Measurements from ENCODE around the gene ANXA7.

ANXA7 gene

GRCh38 chr10:73413528-73414229 is at the start of gene ANXA7:
Gene ANXA7, minus strand, starts transcription at chr10:73414058. Its CDS starts 13,202 bp downstream, at chr10:73400856.
- DNase-seq, result peak; percentile 95

- no peak for DNase-seq
These were observed 47.0 kb upstream of the ANXA7 start for GRCh38 chr10:73460897-73461296.

GRCh38 chr10:73459683-73460314 is 45.9 kb upstream of the ANXA7 start:
- no peak for DNase-seq

- DNase-seq, result no peak
These were observed 42.5 kb upstream of the ANXA7 start for GRCh38 chr10:73456187-73456890.

GRCh38 chr10:73449113-73449512 is 35.3 kb upstream of the ANXA7 start:
- no peak for DNase-seq

GRCh38 chr10:73448384-73448783 is 34.5 kb upstream of the ANXA7 start:
- no peak for DNase-seq

DNA sequence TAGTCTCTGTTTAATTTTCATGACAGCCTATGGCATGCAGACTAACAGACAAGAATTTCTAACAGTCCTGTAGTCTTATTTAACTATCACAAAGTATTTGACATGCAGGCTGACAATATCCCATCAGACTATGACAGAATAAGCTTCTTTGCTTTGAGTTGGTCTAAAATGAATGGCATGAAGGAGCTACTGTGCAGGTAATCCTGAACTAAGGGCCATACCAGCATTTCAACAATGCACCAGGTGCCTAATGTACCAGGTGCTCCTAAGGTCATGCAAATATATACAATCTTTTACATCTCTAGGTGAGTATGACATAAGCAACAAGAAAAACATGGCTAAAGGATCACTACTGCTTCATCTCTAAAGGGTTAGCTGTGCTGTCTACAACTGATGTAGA is 33.1 kb upstream of the ANXA7 start:
- DNase-seq, result no peak

- no peak for DNase-seq
These were observed 30.6 kb upstream of the ANXA7 start for GRCh38 chr10:73444457-73444856.

GRCh38 chr10:73439605-73440312 is 25.9 kb upstream of the ANXA7 start:
- DNase-seq, result no peak

- no peak for DNase-seq
These were observed 25.2 kb upstream of the ANXA7 start for GRCh38 chr10:73439055-73439454.

DNA sequence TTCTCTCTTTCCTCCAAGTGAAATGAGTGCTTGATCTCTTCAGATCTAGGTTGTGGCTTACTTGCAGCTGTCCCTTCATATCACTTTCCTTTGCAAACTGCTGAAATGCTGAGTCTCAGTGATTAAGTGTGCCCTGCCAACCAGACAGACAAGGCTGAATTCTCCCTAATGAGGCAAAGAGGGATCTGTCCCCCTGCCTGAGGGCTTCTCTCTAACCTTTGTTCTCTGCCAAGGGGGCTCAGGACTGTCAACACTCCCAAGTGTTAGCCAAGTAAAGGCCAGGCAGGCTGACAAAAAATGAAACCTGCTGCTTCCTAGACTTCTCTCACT is 19.6 kb upstream of the ANXA7 start, which contains the start of gene MSS51:
Gene MSS51 (minus strand): TSS at position 24 of the 330 bp plus-strand sequence. CDS start 5,277 bp downstream, outside the sequence.
- no peak for DNase-seq

DNA sequence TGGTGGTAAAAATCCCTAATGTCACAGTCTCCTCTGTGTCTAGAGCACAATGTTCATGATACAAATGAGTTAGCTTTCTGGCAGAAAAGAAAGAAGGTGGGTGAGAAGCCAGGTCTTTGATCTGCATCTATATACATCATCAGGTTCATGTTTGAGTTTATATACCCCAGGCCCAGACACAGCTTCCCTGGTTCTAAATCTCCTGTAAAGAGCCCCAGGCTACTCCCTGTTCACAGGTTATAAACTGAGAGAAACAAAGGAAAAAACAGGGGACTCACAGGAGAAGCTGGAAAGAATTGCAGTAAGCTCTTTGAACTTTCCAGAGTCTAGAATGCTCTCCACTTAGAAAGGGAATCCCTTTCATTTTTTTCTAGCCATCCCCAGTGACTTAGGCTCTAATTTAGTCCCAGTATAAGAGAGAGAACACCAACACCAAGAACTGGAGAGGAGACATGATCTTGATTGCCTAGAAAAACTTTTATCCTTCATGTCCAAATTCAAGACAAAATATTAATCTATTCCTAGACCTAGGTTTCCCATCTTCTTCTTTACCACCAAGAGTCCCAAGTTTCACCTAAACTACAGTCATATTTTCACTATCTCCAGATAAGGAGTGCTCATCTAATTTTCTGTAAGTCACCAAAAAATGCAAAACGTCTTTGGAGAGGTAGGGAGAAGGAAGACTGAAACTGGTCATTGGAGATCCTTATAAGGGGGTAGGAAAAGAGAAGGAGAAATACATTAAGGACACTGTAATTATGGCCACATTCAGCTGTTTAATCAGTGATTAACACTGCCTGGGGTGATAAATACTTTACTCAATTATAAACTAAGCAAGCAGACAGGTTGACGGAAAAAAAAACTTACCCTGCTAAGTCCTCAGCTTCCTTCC is 19.0 kb upstream of the ANXA7 start:
- no peak for DNase-seq

- no peak for DNase-seq
These were observed 12.5 kb upstream of the ANXA7 start for GRCh38 chr10:73426318-73426717.

DNA sequence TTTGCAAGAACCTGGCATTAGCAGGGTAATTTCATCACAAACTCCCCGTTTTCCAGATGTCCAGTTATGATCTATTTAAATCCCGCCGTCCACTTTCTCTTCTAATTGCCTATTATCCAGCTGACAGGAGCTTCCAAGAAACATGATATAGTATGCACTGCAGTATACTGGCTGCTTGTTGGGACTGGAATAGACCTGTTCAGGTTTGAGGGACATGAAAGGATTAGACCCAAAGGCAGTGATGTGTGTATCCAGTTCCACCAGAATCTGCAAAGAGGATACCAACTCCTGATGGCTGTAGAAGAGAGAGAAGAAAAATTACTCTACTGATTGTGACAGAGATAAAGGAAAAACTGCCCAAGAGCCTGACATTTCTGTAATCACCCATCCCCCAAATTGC is 10.6 kb upstream of the ANXA7 start:
- no peak for DNase-seq

DNA sequence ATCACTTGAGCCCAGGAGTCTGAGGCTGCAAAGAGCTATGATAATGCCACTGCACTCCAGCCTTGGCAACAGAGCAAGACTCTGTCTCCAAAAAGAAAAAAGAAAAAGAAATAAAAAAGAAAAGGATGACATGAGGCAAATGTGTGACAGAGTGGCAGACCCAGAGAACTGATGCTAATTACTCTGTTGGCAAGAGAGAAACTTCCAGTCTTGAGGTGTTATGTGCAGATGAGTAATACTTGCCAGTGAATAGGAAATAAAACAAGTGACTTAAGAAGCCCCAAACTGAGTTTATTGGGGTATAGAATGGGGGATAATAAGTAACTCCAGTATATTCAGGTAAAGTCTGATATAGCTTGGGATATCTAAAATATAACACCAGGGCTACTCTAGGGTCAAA is 9.5 kb upstream of the ANXA7 start:
- no peak for DNase-seq

DNA sequence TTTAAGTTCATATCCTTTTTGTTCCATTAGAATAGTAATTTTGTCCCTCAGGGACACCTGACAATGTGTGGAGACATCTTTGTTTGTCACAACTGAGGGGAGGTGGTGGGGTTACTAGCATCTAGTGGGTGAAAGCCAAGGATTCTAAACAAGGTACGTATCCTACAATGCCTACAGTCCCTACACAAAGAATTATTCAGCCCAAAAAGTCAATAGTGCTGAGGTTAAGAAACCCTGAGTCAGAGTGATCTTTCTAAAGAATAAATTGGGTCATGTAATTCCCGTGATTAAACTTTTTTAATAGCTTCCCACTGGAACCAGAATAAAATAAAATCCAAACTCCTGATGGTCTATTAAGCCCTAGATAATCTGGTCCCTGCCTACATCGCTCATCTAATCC is 2.7 kb upstream of the ANXA7 start:
- DNase-seq, result no peak

GRCh38 chr10:73414230-73414945 is 530 bp upstream of the ANXA7 start:
- DNase-seq, result no peak

DNA sequence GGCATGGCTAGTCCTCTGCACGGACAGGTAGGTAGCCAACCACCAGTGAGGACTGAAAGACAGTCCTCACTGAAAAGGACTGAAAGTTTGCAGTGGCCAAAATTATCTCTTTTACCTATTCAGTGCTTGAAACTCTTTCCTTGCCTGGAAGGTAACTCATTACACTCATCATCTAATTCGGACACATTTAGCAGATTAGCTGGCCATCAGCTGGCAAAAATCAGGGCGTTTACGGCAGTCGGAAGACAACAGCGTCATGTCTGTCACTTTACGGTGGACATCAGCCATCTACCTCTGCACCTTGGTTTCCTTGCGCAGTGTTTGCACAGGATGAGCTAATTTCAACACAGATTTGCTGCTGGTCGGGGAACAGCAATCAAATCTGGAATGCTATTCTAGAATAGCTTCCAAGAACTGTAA is 740 bp downstream of the ANXA7 start:
- DNase-seq, result peak; percentile 35

DNA sequence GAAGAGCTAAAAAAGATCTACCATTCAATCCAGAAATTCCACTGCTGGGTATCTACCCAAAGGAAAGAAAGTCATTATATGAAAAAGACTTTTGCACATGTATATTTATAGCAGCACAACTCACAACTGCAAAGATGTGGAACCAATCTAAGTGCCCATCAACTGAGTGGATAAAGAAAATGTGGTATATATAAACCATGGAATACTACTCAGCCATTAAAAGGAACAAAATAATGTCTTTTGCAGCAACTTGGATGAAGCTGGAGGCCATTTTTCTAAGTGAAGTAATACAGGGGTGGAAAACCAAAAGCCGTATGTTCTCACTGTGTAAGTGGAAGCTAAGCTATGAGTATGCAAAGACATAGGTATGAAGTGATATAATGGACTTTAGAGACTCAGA is 3.0 kb downstream of the ANXA7 start:
- no peak for DNase-seq

- DNase-seq, result no peak
These were observed 4.8 kb downstream of the ANXA7 start for GRCh38 chr10:73408978-73409521.

DNA sequence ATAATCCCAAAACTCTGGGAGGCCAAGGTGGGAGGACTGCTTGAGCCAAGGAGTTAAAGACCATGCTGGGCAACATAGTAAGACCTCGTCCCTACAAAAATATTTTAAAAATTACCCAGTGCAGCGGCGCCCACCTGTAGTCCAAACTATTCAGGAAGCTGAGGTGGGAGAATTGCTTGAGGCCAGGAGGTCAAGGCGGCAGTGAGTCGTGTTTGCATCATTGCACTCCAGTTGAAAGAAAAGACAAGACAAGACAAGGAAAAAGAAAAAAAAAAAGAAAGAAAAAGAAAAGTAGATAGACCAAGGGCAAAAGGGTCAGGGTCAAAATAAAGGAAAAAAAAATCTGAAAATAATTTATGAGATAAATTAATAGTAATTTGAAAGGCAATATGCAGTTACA is 5.8 kb downstream of the ANXA7 start:
- no peak for DNase-seq

Data from right hindlimb (tissue), 1 donor.